C4-2B (cell line): ENCODE measurements around the gene PTBP3.

ENCODE experiments used
- H3K27ac ChIP-seq: fragments of 450-650 bp; 2 replicates; pipeline ENCODE4 v1.5.1; 2017
- CTCF ChIP-seq: fragments of 450-650 bp; conservative IDR thresholded peaks from 2 replicates; pipeline ENCODE4 v1.5.1; 2017; ENCODE audit warnings: mild to moderate bottlenecking
- ZFX ChIP-seq: fragments of 450-650 bp; IDR thresholded peaks from 2 replicates; pipeline ENCODE4 v1.6.1; 2017

PTBP3 gene

GRCh38 chr9:112332977-112333638 lies at the start of gene PTBP3:
PTBP3 (minus strand) TSS chr9:112333619; CDS start chr9:112297865, 35,754 bp downstream.
- peak within 1 kb of the TSS; percentile 90 for H3K27ac ChIP-seq
- peak; percentile 48 for TF ChIP-seq ZFX
- no peak for TF ChIP-seq CTCF

- TF ChIP-seq ZFX (no peak), CTCF (no peak)
Observed at GRCh38 chr9:112382501-112383364, 49.3 kb upstream of the PTBP3 start.

GRCh38 chr9:112382066-112382465 lies 48.6 kb upstream of the PTBP3 start:
- no peak overlapping the region for H3K27ac ChIP-seq
- no peak for TF ChIP-seq ZFX
- TF ChIP-seq CTCF: no peak

More at GRCh38 chr9:112382501-112383364, 49.3 kb upstream of the PTBP3 start:
- no peak overlapping the region for H3K27ac ChIP-seq

- H3K27ac ChIP-seq: no peak overlapping the region
Observed at GRCh38 chr9:112380825-112381221, 47.4 kb upstream of the PTBP3 start.

GRCh38 chr9:112380102-112380824 lies 46.8 kb upstream of the PTBP3 start, which contains the start of gene HSDL2:
HSDL2 (plus strand) TSS chr9:112380108; CDS start chr9:112380164, 56 bp downstream.
- H3K27ac ChIP-seq: peak within 1 kb of the TSS; percentile 94
- TF ChIP-seq ZFX (no peak), CTCF (no peak)

More at GRCh38 chr9:112380825-112381221, 47.4 kb upstream of the PTBP3 start:
- TF ChIP-seq ZFX: no peak
- TF ChIP-seq CTCF: no peak

GRCh38 chr9:112379177-112380101 lies 46.0 kb upstream of the PTBP3 start:
- TF ChIP-seq CTCF (no peak), ZFX (peak; percentile 30; the same call in 1 of the 2 replicates)
- peak overlapping the region; percentile 94 for H3K27ac ChIP-seq
